Hepatocyte (in vitro differentiated cells): ENCODE results near the gene RAB4A. TPM values are rescaled to one million over a fixed set of nuclear protein-coding genes. Genes with fewer than 3 reads are reported as not detected.

ENCODE experiments used
- DNase-seq: peaks from one replicate; pipeline ENCODE4 v3.0.0-alpha.2; 2016; ENCODE audit warnings: low spot score
- H2AFZ ChIP-seq: fragments of 200-600 bp; sonication (generic); 2 replicates; pipeline ENCODE4 v1.6.0; 2016; ENCODE audit warnings: antibody characterized with exemption, mild to moderate bottlenecking
- H3K27ac ChIP-seq: fragments of 200-600 bp; sonication (generic); 2 replicates; pipeline ENCODE4 v1.5.1; 2016; ENCODE audit warnings: mild to moderate bottlenecking
- H3K27me3 ChIP-seq: fragments of 200-600 bp; sonication (generic); 2 replicates; pipeline ENCODE4 v1.6.1; 2016
- H3K36me3 ChIP-seq: fragments of 200-600 bp; sonication (generic); replicated peaks from 2 replicates; pipeline ENCODE4 v1.5.1; 2016; ENCODE audit warnings: low read depth; ENCODE audit not compliant: insufficient read depth
- H3K4me1 ChIP-seq: fragments of 200-600 bp; sonication (generic); 2 replicates; pipeline ENCODE4 v1.5.1; 2016; ENCODE audit warnings: mild to moderate bottlenecking, moderate library complexity; ENCODE audit not compliant: insufficient read depth
- H3K4me2 ChIP-seq: fragments of 200-600 bp; sonication (generic); 2 replicates; pipeline ENCODE4 v1.6.0; 2016
- H3K4me3 ChIP-seq: fragments of 200-600 bp; sonication (generic); 2 replicates; pipeline ENCODE4 v1.5.1; 2016; ENCODE audit warnings: mild to moderate bottlenecking
- H3K79me2 ChIP-seq: fragments of 200-600 bp; sonication (generic); 2 replicates; pipeline ENCODE4 v1.6.0; 2017; ENCODE audit warnings: mild to moderate bottlenecking
- H3K9me2 ChIP-seq: fragments of 200-600 bp; sonication (generic); replicated peaks from 2 replicates; pipeline ENCODE4 v1.6.0; 2017; ENCODE audit warnings: mild to moderate bottlenecking; ENCODE audit not compliant: insufficient read depth
- H3K9me3 ChIP-seq: fragments of 200-600 bp; sonication (generic); 2 replicates; pipeline ENCODE4 v1.5.1; 2016; ENCODE audit warnings: low read depth, mild to moderate bottlenecking
- H4K20me1 ChIP-seq: fragments of 200-600 bp; sonication (generic); 2 replicates; pipeline ENCODE4 v1.6.0; 2016; ENCODE audit warnings: mild to moderate bottlenecking; ENCODE audit not compliant: insufficient read depth, poor library complexity, severe bottlenecking
- CTCF ChIP-seq: fragments of 200-600 bp; sonication (generic); IDR thresholded peaks from 2 replicates; pipeline ENCODE4 v1.5.1; 2016; ENCODE audit warnings: antibody characterized with exemption, mild to moderate bottlenecking; ENCODE audit not compliant: poor library complexity
- EZH2 ChIP-seq: fragments of 200-600 bp; sonication (generic); IDR thresholded peaks from 2 replicates; pipeline ENCODE4 v1.6.1; 2016; ENCODE audit warnings: antibody characterized with exemption, mild to moderate bottlenecking, borderline replicate concordance
- EZH2phosphoT487 ChIP-seq: fragments of 200-600 bp; sonication (generic); IDR thresholded peaks from one replicate; pipeline ENCODE4 v1.6.1; 2018; ENCODE audit warnings: antibody characterized with exemption, mild to moderate bottlenecking, low read depth, moderate library complexity; ENCODE audit not compliant: unreplicated experiment, severe bottlenecking
- WGBS: methylation state at CpG from one replicate; pipeline ENCODE4 v1.1.6; 2016; ENCODE audit warnings: low lambda C conversion rate; ENCODE audit errors: missing lambda C conversion rate; 5-methylcytosine and 5-hydroxymethylcytosine counted together
- polyA plus RNA-seq: library from polyadenylated mRNA; unstranded; fragments of >200 nt; fragmentation: Nextera tagmentation; extraction: Ambion mirVana; gene quantifications from 2 replicates; pipeline ENCODE4 v1.2.1, GENCODE V29; 2016
- total RNA-seq: library from RNA; depleted of rRNA; stranded (reverse); fragments of >200 nt; gene quantifications from 2 replicates; pipeline ENCODE4 v1.2.3, GENCODE V29; 2014

Gene RAB4A
- total and polyA plus RNA-seq, 2 experiments from 2014 or later, result 47.7 to 54.3 TPM

GRCh38 chr1:229238674-229239415 is 32.1 kb upstream of the RAB4A start:
- Histone ChIP-seq H3K79me2 (no peaks in the 10 kb centered on the region), H3K9me3 (no peaks in the 10 kb centered on the region), H3K4me2 (no peak overlapping the region), H3K4me1 (peaks cover 10% of the 10 kb centered on the region), H3K27me3 (no peaks in the 10 kb centered on the region), H2AFZ (no peak overlapping the region), H4K20me1 (no peaks in the 10 kb centered on the region), H3K36me3 (no peaks in the 10 kb centered on the region), H3K9me2 (no peaks in the 10 kb centered on the region), H3K27ac (peak overlapping the region; percentile 18), H3K4me3 (no peak overlapping the region)
- WGBS, result 77% methylated on average over 6 of the region's 6 CpGs
- TF ChIP-seq CTCF (no peak), EZH2 (no peak), EZH2phosphoT487 (no peak)
- DNase-seq, result no peak

- no peak overlapping the region for H3K4me3 ChIP-seq
- H4K20me1 ChIP-seq, result no peaks in the 10 kb centered on the region
- WGBS, result 77% methylated on average over 3 of the region's 3 CpGs
- TF ChIP-seq EZH2, result no peak
- no peak for TF ChIP-seq EZH2phosphoT487
- no peak for TF ChIP-seq CTCF
- H3K79me2 ChIP-seq, result no peaks in the 10 kb centered on the region
- H3K27ac ChIP-seq, result no peak overlapping the region
- H3K9me3 ChIP-seq, result no peaks in the 10 kb centered on the region
- H3K4me2 ChIP-seq, result no peak overlapping the region
- no peaks in the 10 kb centered on the region for H3K27me3 ChIP-seq
- peaks cover 10% of the 10 kb centered on the region for H3K4me1 ChIP-seq
- no peaks in the 10 kb centered on the region for H3K9me2 ChIP-seq
- H3K36me3 ChIP-seq, result no peaks in the 10 kb centered on the region
- no peak for DNase-seq
- no peak overlapping the region for H2AFZ ChIP-seq
Measured at GRCh38 chr1:229240532-229240931, 30.4 kb upstream of the RAB4A start.

- no peaks in the 10 kb centered on the region for H3K9me2 ChIP-seq
- no peak overlapping the region for H3K4me3 ChIP-seq
- WGBS, result 98% methylated on average over 4 of the region's 4 CpGs
Measured at GRCh38 chr1:229241390-229241789, 29.5 kb upstream of the RAB4A start.

More at GRCh38 chr1:229241390-229241789, 29.5 kb upstream of the RAB4A start:
- no peak for DNase-seq
- Histone ChIP-seq H3K27ac (no peak overlapping the region), H3K4me1 (peaks cover 10% of the 10 kb centered on the region), H3K9me3 (no peaks in the 10 kb centered on the region), H3K4me2 (no peak overlapping the region), H4K20me1 (no peaks in the 10 kb centered on the region), H3K36me3 (no peaks in the 10 kb centered on the region), H2AFZ (no peak overlapping the region), H3K79me2 (no peaks in the 10 kb centered on the region), H3K27me3 (no peaks in the 10 kb centered on the region)
- TF ChIP-seq EZH2phosphoT487 (no peak), CTCF (no peak), EZH2 (no peak)
